Karpas-422 (cell line): ENCODE results near the gene ARFGEF3. TPM values are rescaled to one million over a fixed set of nuclear protein-coding genes. Genes with fewer than 3 reads are reported as not detected.

Experiments
- DNase-seq: peaks from one replicate; pipeline ENCODE4 v3.0.0-alpha.2; 2015
- H2AFZ ChIP-seq: fragments of 200-600 bp; sonication (generic); 2 replicates; pipeline ENCODE4 v1.6.1; 2014; ENCODE audit warnings: antibody characterized with exemption, low read length, mixed read lengths
- H3K27ac ChIP-seq: fragments of 200-600 bp; sonication (generic); 2 replicates; pipeline ENCODE4 v1.5.1; 2014; ENCODE audit warnings: mild to moderate bottlenecking, low read length, moderate library complexity
- H3K27me3 ChIP-seq: fragments of 200-600 bp; sonication (generic); 2 replicates; pipeline ENCODE4 v1.6.1; 2014; ENCODE audit warnings: low read length, mixed read lengths
- H3K36me3 ChIP-seq: fragments of 200-600 bp; sonication (generic); 2 replicates; pipeline ENCODE4 v1.6.1; 2014; ENCODE audit warnings: low read length, mixed read lengths; ENCODE audit not compliant: insufficient read depth
- H3K4me1 ChIP-seq: fragments of 200-600 bp; sonication (generic); 2 replicates; pipeline ENCODE4 v1.6.1; 2014; ENCODE audit warnings: mild to moderate bottlenecking, low read length, mixed read lengths
- H3K4me2 ChIP-seq: fragments of 200-600 bp; sonication (generic); 2 replicates; pipeline ENCODE4 v1.6.1; 2014; ENCODE audit warnings: low read length, low read depth, mild to moderate bottlenecking; ENCODE audit not compliant: poor library complexity, severe bottlenecking
- H3K4me3 ChIP-seq: fragments of 200-600 bp; sonication (generic); 2 replicates; pipeline ENCODE4 v1.5.1; 2014; ENCODE audit warnings: mild to moderate bottlenecking, antibody characterized with exemption, low read length, mixed read lengths
- H3K79me2 ChIP-seq: fragments of 200-600 bp; sonication (generic); 2 replicates; pipeline ENCODE4 v1.6.1; 2014; ENCODE audit warnings: mild to moderate bottlenecking, low read length, mixed read lengths
- H3K9ac ChIP-seq: fragments of 200-600 bp; sonication (generic); 2 replicates; pipeline ENCODE4 v1.6.0; 2014; ENCODE audit warnings: low read length
- H3K9me2 ChIP-seq: fragments of 200-600 bp; sonication (generic), shearing (Covaris generic); replicated peaks from 2 replicates; pipeline ENCODE4 v1.6.0; 2014; ENCODE audit warnings: mild to moderate bottlenecking, low read length, moderate library complexity; ENCODE audit not compliant: insufficient read depth
- H3K9me3 ChIP-seq: fragments of 300-700, 200-600 bp; sonication (generic); 2 replicates; pipeline ENCODE4 v1.6.1; 2014; ENCODE audit warnings: low read length, mixed read lengths
- H4K20me1 ChIP-seq: fragments of 200-600 bp; sonication (generic); 2 replicates; pipeline ENCODE4 v1.6.1; 2014; ENCODE audit warnings: mild to moderate bottlenecking, antibody characterized with exemption, low read length, low read depth; ENCODE audit not compliant: insufficient read depth
- total RNA-seq: library from RNA; depleted of rRNA; stranded (reverse); fragments of >200 nt; shearing (Covaris generic); gene quantifications from 2 replicates; pipeline ENCODE4 v1.2.3, GENCODE V29; 2014; ENCODE audit warnings: low replicate concordance

Gene ARFGEF3
- total RNA-seq, 1 experiment from 2014 or later = 0.04 TPM

DNA sequence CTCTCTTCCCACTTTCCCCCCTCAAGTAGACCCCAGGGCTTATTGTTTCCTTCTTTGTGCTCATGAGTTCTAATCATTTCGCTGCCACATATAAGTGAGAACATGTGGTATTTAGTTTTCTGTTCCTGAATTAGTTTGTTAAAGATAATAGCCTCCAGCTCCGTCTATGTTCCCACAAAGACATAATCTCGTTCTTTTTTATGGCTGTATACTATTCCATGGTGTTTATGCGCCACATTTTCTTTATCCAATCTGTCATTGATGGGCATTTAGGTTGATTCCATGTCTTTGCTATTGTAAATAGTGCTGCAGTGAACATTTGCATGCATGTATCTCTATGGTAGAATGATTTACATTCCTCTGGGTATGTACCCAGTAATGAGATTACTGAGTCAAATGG, 37.6 kb upstream of the ARFGEF3 start:
- Histone ChIP-seq H3K9me3 (no peaks in the 10 kb centered on the region), H2AFZ (no peak overlapping the region), H3K27me3 (no peaks in the 10 kb centered on the region), H3K4me3 (no peak overlapping the region), H3K36me3 (no peaks in the 10 kb centered on the region), H3K9ac (no peak overlapping the region), H4K20me1 (no peaks in the 10 kb centered on the region), H3K79me2 (no peaks in the 10 kb centered on the region), H3K9me2 (no peaks in the 10 kb centered on the region), H3K4me1 (no peaks in the 10 kb centered on the region), H3K4me2 (no peak overlapping the region), H3K27ac (no peak overlapping the region)
- no peak for DNase-seq

GRCh38 chr6:138128096-138128495, 33.6 kb upstream of the ARFGEF3 start:
- H3K4me1 ChIP-seq = no peaks in the 10 kb centered on the region
- H3K9me2 ChIP-seq = no peaks in the 10 kb centered on the region
- H3K9me3 ChIP-seq = no peaks in the 10 kb centered on the region
- H3K4me2 ChIP-seq = no peak overlapping the region
- no peak overlapping the region for H3K27ac ChIP-seq
- H3K79me2 ChIP-seq = no peaks in the 10 kb centered on the region
- no peak overlapping the region for H3K4me3 ChIP-seq
- H3K36me3 ChIP-seq = no peaks in the 10 kb centered on the region
- no peak overlapping the region for H3K9ac ChIP-seq
- DNase-seq = no peak
- H4K20me1 ChIP-seq = no peaks in the 10 kb centered on the region
- no peak overlapping the region for H2AFZ ChIP-seq
- no peaks in the 10 kb centered on the region for H3K27me3 ChIP-seq

DNA sequence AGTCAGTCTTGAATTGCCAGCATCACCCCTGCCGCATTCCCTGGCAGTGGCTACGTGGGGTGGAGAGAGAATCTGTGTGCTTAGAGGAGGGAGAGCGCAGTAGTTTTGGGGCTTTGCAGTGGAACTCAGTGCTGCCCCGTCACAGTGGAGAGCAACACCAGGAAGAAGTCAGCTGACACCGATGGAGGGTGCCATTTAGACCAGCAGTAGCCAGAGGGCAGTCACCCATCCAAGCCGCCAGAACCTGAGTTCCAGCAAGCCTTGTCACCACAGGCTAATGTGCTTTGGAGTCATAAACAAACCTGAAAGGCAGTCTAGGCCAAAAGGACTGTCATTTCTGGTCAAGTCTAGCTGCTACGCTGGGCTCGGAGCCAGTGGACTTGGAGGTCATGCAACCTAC, 32.5 kb upstream of the ARFGEF3 start:
- H3K9me2 ChIP-seq = no peaks in the 10 kb centered on the region
- no peak overlapping the region for H3K4me3 ChIP-seq
- no peak overlapping the region for H2AFZ ChIP-seq
- no peaks in the 10 kb centered on the region for H4K20me1 ChIP-seq
- H3K79me2 ChIP-seq = no peaks in the 10 kb centered on the region
- DNase-seq = no peak
- no peaks in the 10 kb centered on the region for H3K9me3 ChIP-seq
- no peak overlapping the region for H3K27ac ChIP-seq
- no peak overlapping the region for H3K4me2 ChIP-seq
- H3K27me3 ChIP-seq = no peaks in the 10 kb centered on the region
- H3K9ac ChIP-seq = no peak overlapping the region
- no peaks in the 10 kb centered on the region for H3K36me3 ChIP-seq
- no peaks in the 10 kb centered on the region for H3K4me1 ChIP-seq

- Histone ChIP-seq H3K4me3 (no peak overlapping the region), H3K9ac (no peak overlapping the region), H3K4me1 (no peaks in the 10 kb centered on the region), H3K36me3 (no peaks in the 10 kb centered on the region), H2AFZ (no peak overlapping the region), H3K79me2 (no peaks in the 10 kb centered on the region), H3K9me3 (no peaks in the 10 kb centered on the region), H3K9me2 (no peaks in the 10 kb centered on the region), H3K27ac (no peak overlapping the region), H3K27me3 (no peaks in the 10 kb centered on the region), H3K4me2 (no peak overlapping the region), H4K20me1 (no peaks in the 10 kb centered on the region)
- no peak for DNase-seq
These were observed 18.9 kb upstream of the ARFGEF3 start for GRCh38 chr6:138142806-138143205.

DNA sequence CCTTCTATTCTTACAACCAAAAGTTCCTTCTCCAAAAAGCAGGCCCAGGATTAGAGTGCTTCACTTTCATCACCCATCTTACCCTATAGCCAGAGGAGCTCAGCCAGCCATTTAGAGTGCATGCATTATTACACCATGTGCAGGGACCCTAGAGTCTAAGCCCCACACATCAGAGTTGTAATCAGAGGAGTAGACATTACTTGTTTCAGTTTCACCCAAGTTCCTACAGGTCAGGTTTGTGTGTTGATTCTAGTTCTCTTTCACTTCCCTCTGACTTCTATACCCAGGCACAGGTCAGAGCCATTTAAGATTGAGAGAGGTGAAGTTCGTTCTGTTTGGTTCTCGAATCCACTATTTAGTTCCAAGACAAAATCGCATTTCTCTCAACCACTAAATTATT, 16.3 kb upstream of the ARFGEF3 start:
- H3K27ac ChIP-seq = no peak overlapping the region
- H2AFZ ChIP-seq = no peak overlapping the region

GRCh38 chr6:138146544-138146943, 15.2 kb upstream of the ARFGEF3 start:
- no peaks in the 10 kb centered on the region for H3K9me3 ChIP-seq
- H2AFZ ChIP-seq = no peak overlapping the region
- no peak overlapping the region for H3K4me3 ChIP-seq
- no peak for DNase-seq
- H3K9ac ChIP-seq = no peak overlapping the region
- no peaks in the 10 kb centered on the region for H3K4me1 ChIP-seq
- H4K20me1 ChIP-seq = no peaks in the 10 kb centered on the region
- H3K4me2 ChIP-seq = no peak overlapping the region
- H3K79me2 ChIP-seq = no peaks in the 10 kb centered on the region
- no peak overlapping the region for H3K27ac ChIP-seq
- no peaks in the 10 kb centered on the region for H3K36me3 ChIP-seq
- no peaks in the 10 kb centered on the region for H3K9me2 ChIP-seq
- H3K27me3 ChIP-seq = no peaks in the 10 kb centered on the region

More for the DNA sequence above, 16.3 kb upstream of the ARFGEF3 start:
- no peaks in the 10 kb centered on the region for H3K4me1 ChIP-seq
- no peaks in the 10 kb centered on the region for H3K79me2 ChIP-seq
- H3K36me3 ChIP-seq = no peaks in the 10 kb centered on the region
- H3K9me2 ChIP-seq = no peaks in the 10 kb centered on the region
- H3K9me3 ChIP-seq = no peaks in the 10 kb centered on the region
- no peak overlapping the region for H3K9ac ChIP-seq
- H4K20me1 ChIP-seq = no peaks in the 10 kb centered on the region
- no peaks in the 10 kb centered on the region for H3K27me3 ChIP-seq
- H3K4me2 ChIP-seq = no peak overlapping the region
- no peak overlapping the region for H3K4me3 ChIP-seq
- no peak for DNase-seq

DNA sequence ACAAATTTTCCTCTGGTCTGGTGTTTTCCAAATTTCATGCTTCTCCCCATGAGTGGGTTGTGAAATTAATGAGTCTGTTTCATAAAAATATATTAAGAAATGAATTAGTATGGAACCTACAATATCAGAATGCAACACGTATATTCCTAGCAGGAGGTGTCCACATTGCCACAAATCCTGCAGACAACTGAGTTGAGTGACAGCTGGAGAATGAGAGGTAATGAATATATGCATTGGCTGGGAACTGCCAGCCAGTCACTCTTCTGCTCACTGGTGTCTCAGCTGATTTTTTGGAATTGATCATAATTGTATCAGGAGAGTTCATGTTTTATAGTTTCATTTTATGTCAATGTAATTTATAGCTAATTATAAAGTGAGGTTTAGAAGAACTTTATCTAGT, 6.3 kb upstream of the ARFGEF3 start:
- no peaks in the 10 kb centered on the region for H3K9me3 ChIP-seq
- H3K9ac ChIP-seq = no peak overlapping the region
- H4K20me1 ChIP-seq = no peaks in the 10 kb centered on the region
- H3K27ac ChIP-seq = no peak overlapping the region
- H3K9me2 ChIP-seq = no peaks in the 10 kb centered on the region
- H3K36me3 ChIP-seq = no peaks in the 10 kb centered on the region
- H2AFZ ChIP-seq = no peak overlapping the region
- H3K27me3 ChIP-seq = no peaks in the 10 kb centered on the region
- no peak overlapping the region for H3K4me3 ChIP-seq
- no peak for DNase-seq
- H3K4me1 ChIP-seq = no peaks in the 10 kb centered on the region
- no peak overlapping the region for H3K4me2 ChIP-seq
- H3K79me2 ChIP-seq = no peaks in the 10 kb centered on the region

DNA sequence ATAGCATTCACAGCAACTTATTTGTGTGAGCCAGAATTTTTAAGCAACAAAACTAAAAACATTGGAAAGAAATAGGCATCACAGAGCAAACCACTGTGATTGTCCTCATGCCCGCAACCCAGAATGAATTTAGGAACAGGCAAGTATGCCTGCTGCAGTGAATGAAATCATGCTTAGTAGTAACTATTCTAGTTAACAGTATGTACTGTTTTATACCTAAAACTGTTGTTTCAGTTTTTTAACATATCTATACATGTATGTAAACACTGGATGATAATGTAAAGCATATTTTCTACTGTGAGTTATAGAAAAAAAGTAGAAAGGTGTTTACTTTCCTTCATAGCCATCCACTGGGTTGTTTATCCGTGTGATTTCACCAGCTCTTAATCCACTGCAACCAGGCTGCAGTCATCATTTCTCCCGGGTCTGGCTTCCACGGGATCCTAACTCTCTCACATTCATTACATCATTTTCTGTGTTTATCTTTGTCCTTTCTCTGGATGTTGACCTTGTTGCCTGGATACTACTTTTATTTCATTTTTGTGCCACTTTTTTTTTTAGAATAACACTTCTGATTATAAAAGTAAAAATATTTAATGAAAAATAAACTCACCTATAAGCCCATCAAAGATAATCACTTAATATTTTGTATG, 3.6 kb upstream of the ARFGEF3 start:
- no peak overlapping the region for H3K4me2 ChIP-seq
- no peak overlapping the region for H3K4me3 ChIP-seq
- H3K79me2 ChIP-seq = no peaks in the 10 kb centered on the region
- H3K4me1 ChIP-seq = no peaks in the 10 kb centered on the region
- no peak overlapping the region for H3K27ac ChIP-seq
- H3K36me3 ChIP-seq = no peaks in the 10 kb centered on the region
- H3K9me2 ChIP-seq = no peaks in the 10 kb centered on the region
- H4K20me1 ChIP-seq = no peaks in the 10 kb centered on the region
- H3K27me3 ChIP-seq = no peaks in the 10 kb centered on the region
- H3K9me3 ChIP-seq = no peaks in the 10 kb centered on the region
- no peak overlapping the region for H2AFZ ChIP-seq
- no peak overlapping the region for H3K9ac ChIP-seq
- DNase-seq = no peak

DNA sequence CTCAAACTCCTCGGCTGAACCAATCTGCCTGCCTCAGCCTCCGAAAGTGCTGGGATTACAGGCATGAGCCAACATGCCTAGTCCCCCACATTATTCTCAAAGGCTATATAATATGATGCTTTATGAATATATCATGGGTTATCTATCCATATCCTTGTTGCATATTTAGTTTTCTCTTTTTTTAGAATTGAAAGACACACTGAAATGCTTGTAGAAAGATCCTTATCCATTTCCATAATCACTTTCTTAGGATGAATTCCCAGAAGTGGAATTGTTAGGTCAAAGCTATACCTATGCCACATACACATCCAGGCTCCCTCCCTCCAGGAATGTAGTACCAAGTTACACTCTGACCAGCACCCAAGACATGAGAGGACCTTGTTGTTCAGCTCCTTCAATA, 2.5 kb upstream of the ARFGEF3 start:
- Histone ChIP-seq H3K9me3 (no peaks in the 10 kb centered on the region), H3K4me1 (no peaks in the 10 kb centered on the region), H3K4me2 (no peak overlapping the region), H3K27ac (no peak overlapping the region), H4K20me1 (no peaks in the 10 kb centered on the region), H3K4me3 (no peak overlapping the region), H3K9ac (no peak overlapping the region), H3K9me2 (no peaks in the 10 kb centered on the region), H3K36me3 (no peaks in the 10 kb centered on the region), H2AFZ (no peak overlapping the region), H3K27me3 (no peaks in the 10 kb centered on the region), H3K79me2 (no peaks in the 10 kb centered on the region)
- DNase-seq = no peak
